BE2C (cell line): ENCODE measurements around the gene TMIGD3.
A peak's percentile ranks its signal among the peaks of the same experiment; 100 is the strongest.

Source experiments
- DNase-seq: peaks from one replicate; pipeline ENCODE4 v3.0.0-alpha.2; 2020
- H3K27me3 ChIP-seq: fragments of 250-450 bp; sonication (Bioruptor Pico); 2 replicates; pipeline ENCODE4 v1.5.1; 2020; ENCODE audit warnings: mild to moderate bottlenecking
- H3K36me3 ChIP-seq: fragments of 250-450 bp; sonication (Bioruptor Pico); 2 replicates; pipeline ENCODE4 v1.5.1; 2020; ENCODE audit warnings: mild to moderate bottlenecking
- H3K4me1 ChIP-seq: fragments of 250-450 bp; sonication (Bioruptor Pico); 2 replicates; pipeline ENCODE4 v1.5.1; 2020
- H3K4me3 ChIP-seq: 2 replicates; pipeline ENCODE4 v1.5.1; 2011; ENCODE audit warnings: low read depth, low read length
- H3K9me3 ChIP-seq: fragments of 250-450 bp; sonication (Bioruptor Pico); 2 replicates; pipeline ENCODE4 v1.5.1; 2020
- TF ChIP-seq, protein P1 (sequence below): IDR thresholded peaks from 2 replicates; pipeline ENCODE4 v1.5.1; 2012; ENCODE audit warnings: mild to moderate bottlenecking, low read depth, low read length

TMIGD3 gene

DNA sequence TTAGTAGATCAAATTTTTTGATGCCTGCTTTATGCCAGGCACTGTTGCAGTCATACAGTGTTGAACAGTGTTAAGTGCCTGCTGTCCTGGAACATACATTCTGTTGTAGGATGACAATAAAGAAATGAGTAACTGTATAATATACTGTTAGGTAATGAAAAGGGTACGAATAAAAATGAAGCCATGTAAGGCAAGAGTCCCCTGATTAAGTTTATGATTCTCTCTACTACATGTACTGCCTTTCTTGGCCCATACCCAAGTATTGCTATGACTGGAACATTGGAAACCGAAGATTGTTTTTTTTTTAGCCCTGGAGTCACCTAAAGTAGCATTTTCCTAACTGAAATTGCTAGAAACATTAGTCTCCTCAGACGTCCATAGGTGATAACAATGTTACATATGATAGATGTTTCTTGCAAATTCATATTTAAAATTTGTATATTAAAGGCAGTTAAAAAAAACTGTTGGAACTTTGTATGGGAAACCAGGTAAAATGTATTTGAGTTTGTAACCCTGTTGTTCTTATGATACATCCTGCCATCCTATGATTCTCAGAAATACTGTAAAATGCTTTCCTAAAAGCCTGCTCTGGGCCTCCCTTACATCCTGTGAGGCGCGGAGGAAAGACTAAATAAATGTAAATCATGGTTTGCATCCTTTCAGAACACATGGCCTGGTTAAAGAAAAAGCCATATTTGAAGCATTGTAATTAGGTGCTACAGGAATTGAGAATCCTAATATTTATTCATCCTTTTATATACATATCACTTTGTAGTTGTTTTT is 48.4 kb downstream of the TMIGD3 start:
- peaks cover 80% of the 10 kb centered on the region for H3K36me3 ChIP-seq

DNA sequence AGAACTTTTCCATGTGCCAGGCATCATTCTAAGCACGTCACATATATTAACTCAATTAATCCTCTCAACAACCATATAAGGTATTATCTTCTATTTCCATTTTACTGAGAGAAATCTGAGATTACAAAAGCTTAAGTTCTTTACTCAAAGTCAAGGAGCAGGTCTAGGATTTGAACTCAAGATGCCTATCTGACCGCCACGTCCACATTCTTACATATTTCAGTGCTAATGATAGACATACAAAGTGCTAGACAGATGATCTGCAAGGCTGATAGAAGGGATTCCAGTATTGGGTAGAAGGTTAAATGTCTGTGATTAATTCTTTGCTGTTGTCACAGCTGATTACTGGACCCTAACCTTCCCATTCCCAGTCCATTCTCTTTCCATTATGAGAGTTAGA is 49.7 kb downstream of the TMIGD3 start:
- Histone ChIP-seq H3K9me3 (no peaks in the 10 kb centered on the region), H3K36me3 (peaks cover 66% of the 10 kb centered on the region), H3K27me3 (no peaks in the 10 kb centered on the region), H3K4me3 (no peak overlapping the region), H3K4me1 (peaks cover 6% of the 10 kb centered on the region)
- TF ChIP-seq, protein P1, sequence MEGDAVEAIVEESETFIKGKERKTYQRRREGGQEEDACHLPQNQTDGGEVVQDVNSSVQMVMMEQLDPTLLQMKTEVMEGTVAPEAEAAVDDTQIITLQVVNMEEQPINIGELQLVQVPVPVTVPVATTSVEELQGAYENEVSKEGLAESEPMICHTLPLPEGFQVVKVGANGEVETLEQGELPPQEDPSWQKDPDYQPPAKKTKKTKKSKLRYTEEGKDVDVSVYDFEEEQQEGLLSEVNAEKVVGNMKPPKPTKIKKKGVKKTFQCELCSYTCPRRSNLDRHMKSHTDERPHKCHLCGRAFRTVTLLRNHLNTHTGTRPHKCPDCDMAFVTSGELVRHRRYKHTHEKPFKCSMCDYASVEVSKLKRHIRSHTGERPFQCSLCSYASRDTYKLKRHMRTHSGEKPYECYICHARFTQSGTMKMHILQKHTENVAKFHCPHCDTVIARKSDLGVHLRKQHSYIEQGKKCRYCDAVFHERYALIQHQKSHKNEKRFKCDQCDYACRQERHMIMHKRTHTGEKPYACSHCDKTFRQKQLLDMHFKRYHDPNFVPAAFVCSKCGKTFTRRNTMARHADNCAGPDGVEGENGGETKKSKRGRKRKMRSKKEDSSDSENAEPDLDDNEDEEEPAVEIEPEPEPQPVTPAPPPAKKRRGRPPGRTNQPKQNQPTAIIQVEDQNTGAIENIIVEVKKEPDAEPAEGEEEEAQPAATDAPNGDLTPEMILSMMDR, result no peak
- no peak for DNase-seq

More for the DNA sequence above, 48.4 kb downstream of the TMIGD3 start:
- Histone ChIP-seq H3K4me1 (peaks cover 6% of the 10 kb centered on the region), H3K27me3 (no peaks in the 10 kb centered on the region), H3K4me3 (no peak overlapping the region), H3K9me3 (no peaks in the 10 kb centered on the region)
- no peak for DNase-seq
- TF ChIP-seq, protein P1, result no peak

DNA sequence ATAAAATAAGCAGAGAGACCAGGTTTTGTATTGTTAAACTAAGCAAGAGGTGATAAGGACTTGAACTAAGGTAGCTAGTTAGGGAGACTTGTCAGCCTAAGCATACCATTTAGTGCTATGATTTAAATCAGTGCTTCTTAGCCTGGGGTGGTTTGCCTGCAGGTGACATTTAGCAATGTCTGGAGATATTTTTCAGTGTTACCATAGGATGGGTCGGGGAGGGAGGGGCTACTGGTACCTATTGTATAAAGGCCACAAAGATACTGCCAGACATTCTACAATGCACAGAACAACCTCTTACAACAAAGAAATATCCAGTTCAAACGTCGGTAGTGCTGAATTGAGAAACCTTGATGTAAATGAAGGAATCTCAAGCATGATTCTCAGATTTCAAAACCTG is 50.9 kb downstream of the TMIGD3 start:
- Histone ChIP-seq H3K9me3 (no peaks in the 10 kb centered on the region), H3K36me3 (peaks cover 55% of the 10 kb centered on the region), H3K4me3 (no peak overlapping the region), H3K4me1 (peaks cover 7% of the 10 kb centered on the region), H3K27me3 (no peaks in the 10 kb centered on the region)
- no peak for DNase-seq
- TF ChIP-seq, protein P1, result no peak

DNA sequence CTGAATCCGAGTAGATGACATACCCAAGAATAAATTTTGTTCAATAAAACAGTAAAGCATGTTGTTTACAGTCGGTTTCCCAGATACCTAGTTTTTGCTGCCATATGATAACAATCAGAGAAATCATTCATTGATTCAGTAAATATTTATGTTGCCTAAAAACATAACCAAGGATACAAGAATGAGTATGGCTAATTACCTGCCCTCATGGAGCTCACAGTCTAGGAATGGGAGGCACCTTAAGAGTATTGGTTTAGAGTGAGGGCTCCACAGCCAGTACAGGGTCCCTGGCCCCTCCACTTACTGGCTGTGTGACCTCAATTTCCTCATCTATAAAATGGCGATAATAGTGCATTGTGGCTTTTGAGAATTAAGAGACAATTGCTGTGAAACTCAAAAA is 53.2 kb downstream of the TMIGD3 start:
- TF ChIP-seq, protein P1, result no peak
- Histone ChIP-seq H3K4me1 (peaks cover 10% of the 10 kb centered on the region), H3K9me3 (no peaks in the 10 kb centered on the region), H3K27me3 (no peaks in the 10 kb centered on the region), H3K4me3 (peak overlapping the region; percentile 98), H3K36me3 (peaks cover 53% of the 10 kb centered on the region)
- no peak for DNase-seq

DNA sequence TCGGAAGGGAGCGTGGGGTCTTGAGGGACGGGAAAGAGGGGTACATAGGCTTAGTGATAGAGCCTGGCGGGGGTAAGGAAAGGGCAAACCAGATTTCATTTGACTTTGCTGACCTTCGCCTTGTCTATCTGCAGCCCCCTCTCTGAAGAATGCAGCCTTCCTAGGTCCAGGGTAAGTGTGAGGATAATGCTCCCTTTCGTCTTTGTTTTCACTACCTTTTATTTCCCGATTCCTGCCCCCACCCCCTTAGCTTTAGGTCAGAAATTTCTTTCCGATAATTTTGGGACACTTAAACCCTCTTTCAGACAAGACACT is 53.8 kb downstream of the TMIGD3 start:
- peak overlapping the region; percentile 98 for H3K4me3 ChIP-seq
- H3K36me3 ChIP-seq, result peaks cover 53% of the 10 kb centered on the region
- no peak for DNase-seq
- H3K27me3 ChIP-seq, result no peaks in the 10 kb centered on the region
- TF ChIP-seq, protein P1, result no peak
- peaks cover 8% of the 10 kb centered on the region for H3K4me1 ChIP-seq
- H3K9me3 ChIP-seq, result no peaks in the 10 kb centered on the region

DNA sequence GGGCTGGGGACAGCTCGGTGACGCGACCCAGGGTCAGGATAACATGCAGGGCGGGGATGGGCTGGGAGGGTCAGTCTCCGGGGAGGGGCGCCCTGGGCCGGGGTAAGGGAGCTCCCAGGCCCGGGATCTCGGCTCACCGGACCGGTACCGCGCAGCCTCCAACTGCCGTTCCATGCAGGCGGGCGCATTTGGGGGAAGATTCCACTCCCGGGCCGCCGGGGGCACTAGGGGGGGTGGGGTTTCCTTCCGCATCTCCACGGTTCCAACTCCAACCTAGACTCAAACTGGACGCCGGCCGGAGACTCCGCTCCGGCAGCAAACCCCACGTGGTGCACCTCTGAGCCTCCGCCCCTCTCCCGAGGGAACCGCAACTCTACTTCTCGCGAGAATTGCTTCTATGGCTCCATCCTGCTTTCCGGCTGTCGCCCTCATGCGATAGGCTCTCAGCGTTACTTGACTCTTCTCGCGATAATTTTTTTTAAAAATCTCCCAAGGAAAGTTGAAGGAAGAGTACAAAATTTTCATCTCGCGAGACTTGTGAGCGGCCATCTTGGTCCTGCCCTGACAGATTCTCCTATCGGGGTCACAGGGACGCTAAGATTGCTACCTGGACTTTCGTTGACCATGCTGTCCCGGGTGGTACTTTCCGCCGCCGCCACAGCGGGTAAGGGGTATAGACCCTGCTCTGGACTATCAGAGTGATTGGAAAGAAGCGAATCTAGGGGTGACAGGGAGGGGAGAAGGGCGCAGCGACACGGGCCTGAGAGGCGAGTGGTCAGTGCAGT is 54.3 kb downstream of the TMIGD3 start, which contains the start of the genes ATP5PB and WDR77:
ATP5PB (plus strand) TSS at position 547 of the 785 bp plus-strand sequence; CDS start at position 625, 78 bp downstream.
WDR77 (minus strand) TSS at position 339 of the 785 bp plus-strand sequence; CDS start at position 252, 87 bp downstream.
- Histone ChIP-seq H3K4me3 (peak within 1 kb of the TSS; percentile 98), H3K27me3 (no peaks in the 10 kb centered on the region), H3K4me1 (peaks cover 8% of the 10 kb centered on the region), H3K9me3 (no peaks in the 10 kb centered on the region), H3K36me3 (peaks cover 51% of the 10 kb centered on the region)
- peak; percentile 95 for DNase-seq
- TF ChIP-seq, protein P1, result no peak
